SK-N-SH (cell line): ENCODE results near the gene C20orf96. TPM values are rescaled to one million over a fixed set of nuclear protein-coding genes. Genes with fewer than 3 reads are reported as not detected.

ENCODE experiments used
- CTCF ChIA-PET: fragments of 300-600, 350-600 bp; formaldehyde crosslinking; extraction: SDS; loops from one replicate; lab custom pipeline; 2021; lab: Yijun Ruan, JAX
- POLR2A ChIA-PET: fragments of 350-600 bp; sonication (Branson Sonifier 250); formaldehyde crosslinking; extraction: SDS; loops from one replicate; lab custom pipeline; 2020; ENCODE audit warnings: antibody characterized with exemption, inconsistent platforms; lab: Yijun Ruan, JAX
- DNase-seq: peaks from one replicate; pipeline ENCODE4 v3.0.0; 2012
- H2AFZ ChIP-seq: fragments of 200-600 bp; sonication (generic); 2 replicates; pipeline ENCODE4 v1.8.1; 2016; ENCODE audit warnings: antibody characterized with exemption, mild to moderate bottlenecking, low read depth
- H3F3A ChIP-seq: fragments of 200-600 bp; sonication (generic); replicated peaks from 2 replicates; pipeline ENCODE3; 2016; ENCODE audit warnings: antibody characterized with exemption, mild to moderate bottlenecking; ENCODE audit not compliant: insufficient read depth
- H3K27ac ChIP-seq, 2 experiments: fragments of 200-500 bp in 1 of 2; fragments of 200-600 bp in 1 of 2; sonication (Bioruptor generic) in 1 of 2; sonication (generic), shearing (Covaris generic) in 1 of 2; 2 replicates each; pipeline versions ENCODE4 v1.5.1 to v1.6.1; 2014 to 2016; ENCODE audit warnings: low read depth in 2 of 2, inconsistent platforms in 1 of 2, low read length in 1 of 2, mild to moderate bottlenecking in 1 of 2, mixed read lengths in 1 of 2
- H3K27me3 ChIP-seq: fragments of 200-600 bp; sonication (generic), shearing (Covaris generic); 2 replicates; pipeline ENCODE4 v1.6.1; 2016; ENCODE audit warnings: mixed run types; ENCODE audit not compliant: insufficient read depth
- H3K36me3 ChIP-seq, 2 experiments: fragments of 200-500 bp in 1 of 2; fragments of 200-600 bp in 1 of 2; sonication (Bioruptor generic) in 1 of 2; sonication (generic) in 1 of 2; replicated peaks in 1 of 2; 2 replicates each; pipeline versions ENCODE3 to v1.5.1; 2014 to 2016; ENCODE audit warnings: low read length in 1 of 2, mild to moderate bottlenecking in 1 of 2; ENCODE audit not compliant: insufficient read depth in 2 of 2, control insufficient read depth in 1 of 2
- H3K4me1 ChIP-seq, 2 experiments: fragments of 200-500 bp in 1 of 2; fragments of 200-600 bp in 1 of 2; sonication (Bioruptor generic) in 1 of 2; sonication (generic), shearing (Covaris generic) in 1 of 2; 2 replicates each; pipeline versions ENCODE4 v1.5.1 to v1.6.1; 2014 to 2016; ENCODE audit warnings: low read depth in 1 of 2, low read length in 1 of 2, mixed run types in 1 of 2; ENCODE audit not compliant: insufficient read depth in 2 of 2, control insufficient read depth in 1 of 2
- H3K4me2 ChIP-seq: fragments of 200-600 bp; sonication (generic), shearing (Covaris generic); 2 replicates; pipeline ENCODE4 v1.6.1; 2017; ENCODE audit warnings: mixed run types
- H3K4me3 ChIP-seq, 2 experiments: fragments of 200-500 bp in 1 of 2; fragments of 200-600 bp in 1 of 2; sonication (Bioruptor generic) in 1 of 2; sonication (generic), shearing (Covaris generic) in 1 of 2; 2 replicates each; pipeline versions ENCODE4 v1.5.1 to v1.8.1; 2014 to 2016; ENCODE audit warnings: low read depth in 2 of 2, inconsistent platforms in 1 of 2, low read length in 1 of 2, mild to moderate bottlenecking in 1 of 2, mixed read lengths in 1 of 2, moderate library complexity in 1 of 2
- H3K79me2 ChIP-seq: fragments of 200-600 bp; sonication (generic); 2 replicates; pipeline ENCODE4 v1.8.1; 2017; ENCODE audit warnings: mild to moderate bottlenecking; ENCODE audit not compliant: insufficient read depth
- H3K9ac ChIP-seq: fragments of 200-600 bp; sonication (generic); 2 replicates; pipeline ENCODE4 v1.6.1; 2017; ENCODE audit warnings: mixed run types
- H3K9me2 ChIP-seq: fragments of 200-600 bp; sonication (generic); 2 replicates; pipeline ENCODE4 v1.6.1; 2017; ENCODE audit warnings: mixed run types
- H3K9me3 ChIP-seq: fragments of 200-600 bp; sonication (generic); 2 replicates; pipeline ENCODE4 v1.6.1; 2017; ENCODE audit warnings: mixed run types, mild to moderate bottlenecking, moderate library complexity
- H4K20me1 ChIP-seq: fragments of 200-600 bp; sonication (generic); 2 replicates; pipeline ENCODE4 v1.6.1; 2017; ENCODE audit warnings: mild to moderate bottlenecking, mixed run types; ENCODE audit not compliant: insufficient read depth
- EZH2phosphoT487 ChIP-seq: fragments of 200-600 bp; sonication (generic); IDR thresholded peaks from 2 replicates; pipeline ENCODE4 v1.6.1; 2017; ENCODE audit warnings: low read depth, mixed run types, mild to moderate bottlenecking, antibody characterized with exemption, moderate library complexity, borderline replicate concordance
- FOXM1 ChIP-seq: IDR thresholded peaks from 2 replicates; pipeline ENCODE4 v1.4.0; 2012; ENCODE audit warnings: low read depth, mild to moderate bottlenecking
- GATA2 ChIP-seq: sonication (generic); formaldehyde crosslinking; IDR thresholded peaks from 2 replicates; pipeline ENCODE4 v1.5.0; 2020; ENCODE audit warnings: mild to moderate bottlenecking, missing genetic modification reagents
- IRF3 ChIP-seq: fragments of 150-350 bp; IDR thresholded peaks from 2 replicates; pipeline ENCODE4 v1.6.1; 2016; ENCODE audit warnings: mild to moderate bottlenecking, low read depth, low read length
- MAX ChIP-seq: IDR thresholded peaks from 2 replicates; pipeline ENCODE4 v1.4.0; 2012; ENCODE audit warnings: low read depth
- MEF2A ChIP-seq: IDR thresholded peaks from 2 replicates; pipeline ENCODE4 v1.4.0; 2012; ENCODE audit warnings: low read depth, borderline replicate concordance
- PBX3 ChIP-seq: IDR thresholded peaks from 2 replicates; pipeline ENCODE4; 2012
- RAD21 ChIP-seq: IDR thresholded peaks from 2 replicates; pipeline ENCODE4 v1.6.1; 2012; ENCODE audit warnings: mild to moderate bottlenecking, low read length
- RFX5 ChIP-seq: IDR thresholded peaks from 2 replicates; pipeline ENCODE4 v1.6.1; 2012; ENCODE audit warnings: mild to moderate bottlenecking, improper control_type of control experiment, low read length
- RXRA ChIP-seq: IDR thresholded peaks from 2 replicates; pipeline ENCODE4 v1.4.0; 2012; ENCODE audit warnings: low read depth, mild to moderate bottlenecking, borderline replicate concordance
- USF1 ChIP-seq: IDR thresholded peaks from 2 replicates; pipeline ENCODE4 v1.4.0; 2012; ENCODE audit warnings: low read depth, borderline replicate concordance
- WGBS: methylation state at CpG from one replicate; pipeline ENCODE4 v1.1.6; 2017; ENCODE audit warnings: low lambda C conversion rate; 5-methylcytosine and 5-hydroxymethylcytosine counted together
- polyA plus RNA-seq, 3 experiments: library from polyadenylated mRNA; depleted of rRNA; stranded (reverse); fragments of >200 nt; gene quantifications; 2 replicates each; pipeline ENCODE4 v1.2.3, GENCODE V29; 2012

C20orf96 gene
- polyA plus RNA-seq, 1 of the 3 experiments (the other 2 are of a cell fraction) = 16.6 TPM

- peak; percentile 96 for TF ChIP-seq MAX
- no peak for TF ChIP-seq MEF2A
- TF ChIP-seq RFX5 = peak; percentile 81
- peak; percentile 23; the same call in 1 of the 2 replicates for TF ChIP-seq RXRA
- TF ChIP-seq EZH2phosphoT487 = no peak
- 0 out of 2 replicates have a peak, but pooled peaks have one; percentile 27 for TF ChIP-seq PBX3
- TF ChIP-seq USF1 = peak; percentile 72; the same call in 1 of the 2 replicates
- TF ChIP-seq FOXM1 = no peak
Observed at GRCh38 chr20:324177-325044, 33.9 kb upstream of the C20orf96 start (continued).

GRCh38 chr20:316316-317068 lies 25.9 kb upstream of the C20orf96 start:
- POLR2A ChIA-PET = no interaction called here

More at GRCh38 chr20:316316-317068, 25.9 kb upstream of the C20orf96 start:
- Histone ChIP-seq H3K27ac (no peak overlapping the region), H3K4me1 (peaks cover 0 to 8% of the 10 kb centered on the region in 2 experiments; a peak in 1 of 4 replicates), H3K9me3 (no peaks in the 10 kb centered on the region), H3K9ac (no peak overlapping the region), H3K36me3 (peaks cover 0 to 11% of the 10 kb centered on the region in 2 experiments), H3K9me2 (no peaks in the 10 kb centered on the region), H3K4me2 (no peak overlapping the region), H3K4me3 (no peak overlapping the region), H3F3A (no peaks in the 10 kb centered on the region), H4K20me1 (no peaks in the 10 kb centered on the region), H2AFZ (no peak overlapping the region), H3K27me3 (no peaks in the 10 kb centered on the region), H3K79me2 (no peaks in the 10 kb centered on the region)
- WGBS = 74% methylated on average over 2 of the region's 2 CpGs
- TF ChIP-seq IRF3 (no peak), GATA2 (no peak), RAD21 (no peak)
- CTCF ChIA-PET = no interaction called here
- no peak for DNase-seq
